ENCODE measurements around the gene LDLRAD4.
A peak's percentile ranks its signal among the peaks of the same experiment; 100 is the strongest.
"Not testable (repeated sequence)": the region's sequence is repeated elsewhere in the genome, so short reads cannot be mapped to it uniquely, and the experiment has no call there.

LDLRAD4 gene

DNA sequence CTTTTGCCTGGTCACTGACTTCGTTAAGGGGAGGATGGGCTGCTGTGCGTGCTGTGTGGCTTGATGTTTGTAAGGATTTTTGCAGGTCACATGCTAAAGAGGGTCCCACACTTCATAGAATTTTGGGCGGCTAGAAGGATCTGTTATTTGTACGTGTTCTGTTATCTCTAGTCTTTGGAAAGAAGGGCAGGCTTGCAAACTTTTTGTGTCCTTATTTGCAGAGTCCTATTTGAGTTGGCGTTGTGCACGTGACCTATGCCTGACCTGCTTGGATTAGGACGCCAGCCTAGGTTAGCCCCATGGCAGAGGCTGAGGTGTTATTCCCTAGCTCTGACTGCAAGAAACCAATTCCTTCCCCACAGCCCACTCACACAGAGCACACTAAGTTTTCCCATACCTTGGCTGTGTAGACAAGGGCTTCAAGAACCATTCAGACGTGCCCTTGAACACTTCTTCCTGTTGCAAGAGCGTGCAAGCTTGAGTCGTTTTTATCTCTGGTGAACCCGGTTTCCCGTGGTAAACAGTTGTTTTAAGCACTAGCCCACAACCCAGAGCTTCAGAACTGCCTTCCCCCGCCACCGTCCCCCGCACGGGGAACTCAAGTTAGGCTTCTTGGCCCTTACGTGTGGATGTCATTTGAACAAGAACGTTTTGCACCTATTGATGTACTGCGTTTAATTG is 94.6 kb downstream of the LDLRAD4 start:
- DNase-seq: peak; percentile 11

DNA sequence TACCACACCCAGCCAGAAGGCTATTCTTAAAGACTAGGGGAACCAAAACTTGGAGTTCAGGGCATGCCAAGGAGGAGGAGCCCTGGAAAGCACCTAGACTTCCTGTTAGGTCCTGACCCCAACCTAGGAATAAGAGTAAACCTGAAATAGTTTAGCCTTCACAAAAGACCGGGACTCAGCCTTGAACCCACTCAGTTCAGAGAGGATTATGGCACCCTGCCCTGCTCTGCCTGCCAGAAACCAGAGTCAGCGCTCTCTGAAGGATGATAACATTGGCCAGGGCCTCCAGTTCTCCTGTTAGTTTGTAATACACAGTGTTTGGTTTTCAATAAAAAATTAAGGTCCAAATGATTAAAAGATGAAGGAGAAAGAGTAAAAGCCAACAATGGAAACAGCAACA is 96.4 kb downstream of the LDLRAD4 start:
- no peak for DNase-seq

DNA sequence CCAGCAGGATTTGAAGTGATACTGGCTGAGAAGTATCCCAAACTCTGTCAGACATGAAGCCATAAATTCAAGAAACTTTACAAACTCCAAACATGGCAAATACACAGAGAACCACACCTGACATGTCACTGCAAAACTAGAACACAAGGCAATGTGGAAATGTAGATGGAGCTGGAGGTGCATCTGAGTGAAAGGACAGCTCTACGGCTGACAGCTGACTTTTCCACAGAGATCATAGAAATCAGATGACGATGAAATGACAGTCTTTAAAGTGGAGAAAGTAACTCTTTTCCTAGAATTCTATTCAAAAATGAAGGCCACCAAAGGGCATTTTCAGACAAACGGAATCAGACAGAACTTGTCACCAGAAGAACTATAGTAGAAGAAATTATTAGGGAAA is 97.5 kb downstream of the LDLRAD4 start:
- DNase-seq: no peak

DNA sequence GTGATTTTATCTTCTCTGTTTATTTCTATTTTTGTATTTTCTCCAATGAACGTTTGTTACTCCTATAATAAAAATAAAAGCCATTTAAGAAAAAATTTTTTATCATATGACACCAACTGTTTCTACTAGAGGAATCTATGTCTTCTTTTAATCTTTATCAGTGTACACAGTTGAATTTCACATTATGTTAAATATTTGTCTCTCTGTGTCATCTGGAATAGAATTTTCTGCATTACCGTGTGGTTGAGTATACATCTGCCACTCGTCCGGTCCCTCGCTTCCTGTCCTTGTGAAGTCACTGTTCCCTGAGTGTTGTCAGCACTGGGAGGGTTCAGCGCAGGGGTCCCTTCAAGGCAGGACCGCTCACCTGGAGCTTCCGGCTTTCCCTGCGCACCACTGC is 99.2 kb downstream of the LDLRAD4 start:
- no peak for DNase-seq

DNA sequence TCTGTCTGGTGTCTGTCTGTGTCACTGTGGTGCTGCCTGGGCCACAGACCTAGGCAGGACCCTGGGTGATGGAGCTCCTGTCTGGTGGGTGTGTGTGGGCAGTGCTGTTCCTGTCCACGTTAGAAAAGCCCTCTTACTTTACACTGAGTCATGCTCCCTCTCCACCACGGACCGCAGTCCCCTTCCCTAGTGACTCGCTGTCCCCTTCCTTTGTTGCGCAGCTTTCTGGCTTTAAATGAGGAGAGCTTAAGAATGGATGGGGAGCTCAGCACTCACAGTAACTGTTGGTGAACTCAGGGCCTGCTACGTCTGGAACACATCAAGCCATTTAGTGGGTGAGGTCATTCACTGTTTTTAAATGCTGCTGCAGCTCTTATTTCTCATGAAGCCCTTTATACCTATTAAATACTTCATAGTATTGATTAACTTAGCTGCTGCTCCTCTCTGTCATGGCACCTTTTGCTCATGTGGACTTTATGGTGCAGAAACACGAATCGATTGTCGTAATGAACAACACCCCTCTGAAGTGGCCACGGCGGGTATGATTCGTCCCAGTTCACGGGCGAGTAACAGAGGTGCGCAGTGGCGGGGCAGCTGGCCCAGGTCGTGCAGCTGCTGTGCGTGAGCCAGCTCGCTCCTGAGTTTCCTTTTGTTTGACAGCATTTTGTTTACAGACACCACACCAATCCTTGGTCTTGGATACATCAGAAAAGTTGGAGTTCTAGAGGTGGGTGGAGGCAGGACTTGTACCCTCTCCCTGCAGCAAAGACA is 100.4 kb downstream of the LDLRAD4 start:
- DNase-seq: no peak

DNA sequence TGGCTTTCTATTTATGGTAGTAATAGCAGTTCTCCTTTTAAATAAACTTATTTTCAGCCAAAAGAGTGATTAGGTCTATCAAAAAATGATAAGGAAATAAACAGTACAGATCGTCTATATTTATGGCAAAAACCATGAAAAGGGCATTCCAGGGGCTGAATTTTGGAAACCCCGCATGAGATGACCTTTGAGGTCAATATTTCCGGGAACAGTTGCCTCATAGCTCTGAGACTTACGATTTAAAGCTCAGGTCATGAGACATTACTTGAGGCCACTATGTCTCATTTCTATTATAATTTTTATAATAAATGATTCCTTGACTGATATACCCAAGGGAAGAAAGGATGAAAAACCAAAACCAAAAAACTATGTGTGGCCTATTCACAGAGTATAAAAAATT is 101.1 kb downstream of the LDLRAD4 start:
- DNase-seq: no peak

DNA sequence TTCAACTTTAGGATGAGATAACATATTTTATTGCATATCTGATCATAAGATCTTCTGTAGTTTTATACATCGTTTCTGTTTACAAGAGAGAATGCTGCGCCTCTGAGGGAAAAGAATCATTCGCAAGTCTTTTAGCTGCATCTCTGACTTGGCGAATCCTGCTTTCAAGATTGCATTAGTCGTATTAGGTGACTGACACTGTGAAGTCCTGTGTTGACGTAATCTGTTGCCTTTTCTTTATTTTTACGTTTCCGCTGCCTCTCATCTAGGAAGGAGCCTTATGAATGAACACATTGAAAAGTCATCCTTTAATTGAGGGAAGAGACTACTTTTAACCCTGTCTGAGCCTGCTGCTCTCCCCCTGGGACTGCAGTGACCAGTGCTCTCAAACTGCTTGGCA is 101.5 kb downstream of the LDLRAD4 start:
- DNase-seq: no peak

DNA sequence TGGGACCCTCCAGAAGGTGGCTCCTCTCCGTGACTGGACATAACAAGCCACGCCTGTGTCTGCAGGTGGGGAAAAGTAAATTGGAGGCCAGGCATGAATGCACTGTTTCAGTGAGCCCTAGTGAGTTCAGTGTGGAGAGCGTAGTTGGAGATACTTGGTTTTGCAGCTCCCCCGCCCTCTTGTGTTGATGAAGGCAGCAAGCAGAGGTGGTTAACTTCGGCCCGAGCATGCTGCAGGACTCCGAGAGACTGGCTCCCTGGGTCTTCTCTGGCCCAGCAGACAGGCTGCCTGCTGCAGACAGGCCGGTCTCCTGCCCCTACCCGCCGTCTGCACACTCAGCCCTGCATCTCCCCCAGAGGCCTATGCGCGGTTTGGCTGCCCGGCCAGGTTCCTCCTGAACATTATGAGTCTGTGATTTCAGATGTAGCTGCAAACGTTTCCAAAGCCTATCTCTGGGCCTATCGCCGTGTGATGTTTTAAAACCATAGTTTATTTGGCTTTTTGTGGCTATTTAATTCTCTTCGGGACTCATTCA is 102.4 kb downstream of the LDLRAD4 start:
- no peak for DNase-seq

DNA sequence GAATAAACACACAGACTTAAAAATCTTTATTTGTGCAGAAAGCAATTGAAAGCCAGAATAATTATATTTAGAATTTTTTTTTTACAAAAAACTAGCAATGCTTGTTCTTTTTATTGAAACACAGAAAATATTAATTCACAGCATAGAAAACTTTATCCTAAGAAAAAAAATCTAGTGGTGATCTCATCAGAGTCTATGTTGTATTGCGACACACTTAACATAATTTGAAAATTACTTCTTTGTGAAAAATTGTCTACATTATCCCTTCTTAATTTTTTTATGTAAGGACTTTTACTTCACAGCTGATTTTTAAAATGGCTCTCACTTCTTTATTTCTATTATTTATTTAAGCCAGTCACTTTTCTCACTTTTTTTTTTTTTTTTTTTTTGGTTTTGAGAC is 103.4 kb downstream of the LDLRAD4 start:
- no peak for DNase-seq

DNA sequence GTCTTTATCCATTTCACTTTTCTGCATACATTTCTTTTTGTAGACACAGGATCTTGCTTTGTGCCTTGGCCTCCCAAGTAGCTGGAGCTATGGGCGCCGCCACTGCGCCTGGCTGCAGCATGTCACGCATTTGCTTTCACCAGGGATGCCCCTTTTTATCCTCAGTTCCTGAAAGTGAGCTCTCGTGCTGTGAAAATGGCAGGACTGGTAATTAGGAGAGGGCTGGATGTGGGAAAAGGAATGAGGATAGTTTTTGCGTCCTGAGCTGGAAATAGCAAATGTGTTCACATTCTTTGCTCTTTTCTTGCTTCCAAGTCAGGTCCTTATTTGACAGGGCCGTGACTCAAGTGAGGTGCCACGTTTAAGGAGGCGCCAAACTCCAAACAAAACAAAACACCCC is 104.6 kb downstream of the LDLRAD4 start:
- no peak for DNase-seq

DNA sequence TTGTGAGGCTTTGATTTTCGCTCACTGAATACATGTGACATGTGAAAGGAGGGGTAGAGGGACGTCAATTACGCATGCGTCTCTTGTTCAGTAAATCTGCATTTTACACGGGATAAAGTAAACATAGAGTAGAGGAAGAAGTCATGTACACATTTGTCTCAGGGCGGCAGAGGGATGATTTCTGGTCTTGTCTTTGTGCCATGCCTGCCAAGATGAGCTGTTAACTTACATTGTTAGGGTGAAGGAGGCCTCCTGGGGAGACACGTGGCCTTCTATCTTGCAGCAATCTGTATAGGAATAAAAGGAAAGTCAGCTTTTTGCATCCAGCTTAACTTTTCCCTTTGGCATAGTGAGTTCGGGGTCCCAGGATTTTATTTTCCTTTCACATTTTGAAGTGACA is 106.3 kb downstream of the LDLRAD4 start:
- no peak for DNase-seq

DNA sequence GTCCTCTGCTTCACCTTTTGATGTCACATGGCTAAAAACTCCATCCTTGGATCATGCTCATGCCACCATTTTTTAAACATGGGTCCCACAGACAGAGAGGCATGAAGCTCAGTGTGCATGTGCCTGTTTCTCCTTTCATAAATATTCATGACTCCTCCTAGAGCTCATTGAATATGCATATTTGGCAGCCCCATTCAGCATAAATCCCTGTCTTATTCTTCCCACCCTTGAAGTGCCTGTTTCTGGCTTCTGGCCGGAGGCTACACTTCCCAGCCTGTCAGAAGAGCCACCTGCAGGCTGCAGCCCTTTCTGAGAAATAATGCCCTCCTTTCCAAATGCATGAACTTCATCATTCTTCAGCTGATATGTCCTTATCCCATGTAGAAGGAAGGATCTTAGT is 109.7 kb downstream of the LDLRAD4 start:
- no peak for DNase-seq

DNA sequence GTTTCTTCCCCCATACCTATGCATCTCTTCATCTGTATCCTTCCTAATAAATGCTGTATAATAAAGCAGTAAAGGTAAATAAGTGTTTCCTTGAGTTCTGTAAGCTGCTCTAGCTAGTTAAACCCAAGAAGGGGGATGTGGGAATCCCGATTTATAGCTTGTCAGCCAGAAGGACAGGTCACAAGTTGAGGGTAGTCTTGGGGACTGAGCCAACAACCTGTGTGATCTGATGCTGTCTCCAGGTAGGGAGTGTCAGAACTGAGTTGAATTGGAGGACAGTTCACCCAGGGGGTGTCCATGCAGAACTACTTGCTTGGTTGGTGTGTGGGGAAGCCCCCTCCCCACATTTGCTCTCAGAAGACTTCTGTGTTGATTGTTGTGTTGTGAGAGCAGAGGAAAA is 112.4 kb downstream of the LDLRAD4 start:
- no peak for DNase-seq

DNA sequence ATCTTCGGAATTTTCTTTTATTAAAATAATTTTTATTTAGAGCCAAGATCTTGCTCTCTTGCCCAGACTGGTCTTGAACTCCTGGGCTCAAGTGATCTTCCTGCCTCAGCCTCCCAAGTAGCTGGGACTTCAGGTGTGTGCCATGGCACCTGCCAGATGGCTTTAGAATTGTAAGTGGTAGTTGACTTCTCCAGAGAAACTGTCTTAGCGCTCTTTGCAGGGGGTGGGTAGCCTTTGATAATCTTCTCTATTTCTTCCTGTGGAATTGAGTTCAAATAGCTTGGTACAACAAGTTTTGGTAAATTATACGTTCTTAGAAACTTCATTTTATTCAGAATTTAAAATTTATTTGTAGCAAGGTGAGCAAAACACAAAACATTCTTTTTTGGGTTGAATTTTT is 113.3 kb downstream of the LDLRAD4 start:
- DNase-seq: no peak

DNA sequence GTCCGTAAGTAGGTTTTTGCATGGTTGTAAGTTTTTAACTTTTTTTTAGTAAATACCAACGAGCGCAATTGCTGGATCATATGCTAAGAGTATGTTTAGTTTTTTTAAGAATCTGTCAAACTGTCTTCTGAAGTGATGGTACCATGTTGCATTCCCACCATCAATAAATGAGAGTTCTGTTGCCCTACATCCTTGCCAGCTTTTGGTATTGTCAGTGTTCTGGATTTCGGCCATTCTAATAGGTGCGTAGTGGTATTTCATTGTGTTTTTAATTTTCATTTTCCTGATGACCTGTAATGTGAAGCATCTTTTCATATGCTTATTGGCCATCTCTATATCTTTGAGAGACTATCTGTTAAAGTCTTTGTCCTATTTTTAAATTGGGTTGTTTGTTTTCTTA is 114.3 kb downstream of the LDLRAD4 start:
- no peak for DNase-seq

DNA sequence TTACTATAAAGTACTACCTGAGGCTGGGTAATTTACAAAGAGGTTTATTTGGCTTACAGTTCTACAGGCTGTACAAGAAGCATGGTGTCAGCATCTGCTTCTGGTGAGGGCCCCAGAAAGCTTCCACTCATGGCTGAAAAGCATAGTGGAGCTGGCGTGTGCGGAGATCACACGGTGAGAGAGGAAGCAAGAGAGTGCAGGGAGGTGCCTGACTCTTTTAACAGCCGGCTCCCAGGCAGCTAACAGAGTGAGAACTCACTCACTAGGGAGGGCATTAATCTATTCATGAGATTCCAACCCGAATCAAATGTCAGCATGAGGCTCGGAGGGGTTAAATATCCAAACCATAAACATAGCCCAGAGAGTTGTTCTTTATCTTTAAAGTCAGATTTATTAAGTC is 117.3 kb downstream of the LDLRAD4 start:
- DNase-seq: no peak

DNA sequence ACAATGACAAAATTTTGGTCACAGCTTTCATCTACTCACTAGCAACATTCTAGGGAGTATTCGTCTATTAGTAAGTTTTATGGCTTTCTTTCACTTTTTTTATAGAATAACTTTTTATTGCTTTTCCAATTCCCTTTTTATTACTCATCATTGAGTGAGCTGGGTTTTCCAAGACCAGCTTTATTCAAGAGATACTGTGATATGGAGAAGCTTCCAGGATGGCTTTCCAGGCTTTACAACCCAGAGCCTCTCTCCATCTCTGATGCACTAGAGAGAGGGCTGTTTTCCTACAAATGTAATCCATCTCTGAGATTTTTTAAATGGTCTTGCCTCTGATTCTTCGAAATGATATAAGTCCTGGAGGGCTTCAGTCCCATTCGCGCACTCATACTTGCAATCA is 118.3 kb downstream of the LDLRAD4 start:
- DNase-seq: no peak

DNA sequence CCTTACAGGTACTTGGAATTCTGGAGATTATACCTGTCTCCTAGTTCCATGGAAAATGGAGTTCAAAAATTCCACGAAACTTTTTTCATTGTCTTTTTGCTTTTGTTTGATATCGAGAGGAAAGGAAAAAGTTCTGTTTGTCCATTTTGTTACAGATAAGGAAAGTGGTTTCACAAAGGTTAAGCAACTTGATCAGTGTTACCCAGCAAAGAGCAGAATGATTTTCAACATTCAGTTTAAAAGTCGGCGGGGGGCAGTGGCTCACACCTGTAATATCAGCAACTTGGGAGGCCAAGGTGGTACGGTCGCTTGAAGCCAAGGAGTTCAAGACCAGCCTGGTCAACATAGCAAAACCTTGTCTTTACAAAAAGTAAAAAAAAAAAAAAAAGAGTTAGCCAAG is 118.8 kb downstream of the LDLRAD4 start:
- DNase-seq: no peak

DNA sequence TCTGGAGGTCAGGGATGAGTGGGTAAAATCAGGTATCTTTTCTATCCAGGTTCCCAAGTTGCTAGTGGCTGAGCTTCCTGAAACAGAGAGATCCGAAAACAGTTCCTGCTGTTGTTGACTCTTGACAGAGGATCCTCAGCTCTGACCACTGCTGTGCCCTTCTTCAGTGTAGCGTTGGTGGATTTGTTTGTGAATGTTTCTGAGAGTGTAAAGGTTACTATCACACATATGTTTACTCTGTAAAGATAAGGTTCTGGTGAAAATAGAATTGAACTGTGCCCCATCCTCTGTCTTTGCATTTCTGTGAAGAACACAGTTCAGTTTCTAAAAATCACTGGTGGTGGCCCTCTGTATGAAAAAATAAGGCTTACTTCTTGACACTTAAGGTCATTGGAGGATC is 119.8 kb downstream of the LDLRAD4 start:
- no peak for DNase-seq

DNA sequence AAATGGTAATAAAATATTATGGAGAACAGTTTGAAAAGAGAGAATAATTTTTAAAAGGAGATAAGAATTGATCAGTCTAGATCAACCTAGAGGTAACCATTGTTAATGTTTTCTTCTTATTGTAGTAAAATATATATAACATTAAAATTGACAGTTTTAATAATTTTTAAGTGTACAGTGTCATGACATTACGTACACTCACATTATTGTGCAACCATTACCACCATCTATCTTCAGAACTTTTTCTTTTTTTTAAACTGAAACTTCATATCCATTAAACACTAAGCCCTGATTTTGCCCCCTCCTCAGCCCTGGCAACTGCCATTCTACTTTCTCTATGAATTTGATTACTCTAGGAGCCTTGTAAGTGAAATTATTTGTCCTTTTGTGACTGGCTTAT is 121.1 kb downstream of the LDLRAD4 start:
- no peak for DNase-seq

DNA sequence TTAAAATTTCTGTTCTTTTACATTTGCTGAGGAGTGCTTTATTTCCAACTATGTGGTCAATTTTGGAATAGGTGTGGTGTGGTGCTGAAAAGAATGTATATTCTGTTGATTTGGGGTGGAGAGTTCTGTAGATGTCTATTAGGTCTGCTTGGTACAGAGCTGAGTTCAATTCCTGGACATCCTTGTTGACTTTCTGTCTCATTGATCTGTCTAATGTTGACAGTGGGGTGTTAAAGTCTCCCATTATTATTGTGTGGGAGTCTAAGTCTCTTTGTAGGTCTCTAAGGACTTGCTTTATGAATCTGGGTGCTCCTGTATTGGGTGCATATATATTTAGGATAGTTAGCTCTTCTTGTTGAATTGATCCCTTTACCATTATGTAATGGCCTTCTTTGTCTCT is 127.9 kb downstream of the LDLRAD4 start:
- DNase-seq: not testable (repeated sequence)

DNA sequence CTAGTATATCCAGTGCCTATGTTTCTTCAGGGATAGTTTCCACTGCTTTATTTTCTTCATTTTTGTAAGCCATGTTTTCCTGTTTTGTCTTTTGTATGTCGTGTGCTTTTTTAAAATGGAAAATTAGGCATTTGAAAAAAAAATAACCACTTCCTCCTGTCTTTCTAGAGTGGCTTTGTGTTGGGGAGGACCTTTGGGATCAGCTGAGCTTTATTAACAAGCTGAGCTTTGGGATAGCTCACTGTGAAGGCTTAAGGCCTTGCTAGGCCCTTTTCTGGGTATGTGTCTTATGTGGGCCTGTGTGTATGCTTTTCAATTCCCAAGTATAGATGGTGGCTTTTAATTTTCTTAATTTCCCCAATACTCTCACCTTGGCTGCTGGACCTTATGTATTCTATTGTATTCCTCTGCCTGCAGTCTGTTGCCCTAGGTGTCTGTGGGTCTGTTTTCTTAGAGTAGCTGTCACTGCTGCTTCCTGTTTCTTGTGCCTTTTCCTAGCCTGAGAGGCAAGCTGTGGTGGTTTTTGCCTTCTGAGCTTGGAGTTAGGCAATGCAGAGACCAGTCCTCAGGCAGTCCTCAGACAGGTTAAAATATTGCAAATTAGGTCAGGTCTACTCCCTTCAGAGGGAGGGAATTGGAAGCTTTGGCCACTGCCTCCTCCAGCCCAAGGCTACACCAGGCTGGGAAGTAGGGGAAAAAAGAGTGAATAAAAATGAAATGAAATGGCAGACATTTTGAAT is 134.7 kb downstream of the LDLRAD4 start:
- no peak for DNase-seq

DNA sequence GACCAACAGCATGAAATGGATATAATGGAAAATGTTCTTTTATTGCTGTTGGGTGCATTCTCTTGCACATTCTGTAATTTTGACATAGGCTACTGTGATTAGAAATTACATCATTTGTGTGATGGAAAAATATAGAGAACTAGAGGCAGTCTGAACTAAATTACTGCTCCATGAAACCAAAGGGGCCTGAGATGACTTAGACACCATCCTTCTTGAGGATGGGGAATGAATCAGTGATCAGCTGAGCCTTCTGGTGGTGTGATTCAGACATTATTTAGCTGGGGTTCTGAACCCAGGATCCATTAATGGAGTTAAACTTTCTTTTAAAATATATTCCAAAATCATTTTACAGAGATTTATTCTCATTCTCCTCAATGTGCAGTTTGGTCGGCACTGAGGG is 135.8 kb downstream of the LDLRAD4 start:
- DNase-seq: no peak

DNA sequence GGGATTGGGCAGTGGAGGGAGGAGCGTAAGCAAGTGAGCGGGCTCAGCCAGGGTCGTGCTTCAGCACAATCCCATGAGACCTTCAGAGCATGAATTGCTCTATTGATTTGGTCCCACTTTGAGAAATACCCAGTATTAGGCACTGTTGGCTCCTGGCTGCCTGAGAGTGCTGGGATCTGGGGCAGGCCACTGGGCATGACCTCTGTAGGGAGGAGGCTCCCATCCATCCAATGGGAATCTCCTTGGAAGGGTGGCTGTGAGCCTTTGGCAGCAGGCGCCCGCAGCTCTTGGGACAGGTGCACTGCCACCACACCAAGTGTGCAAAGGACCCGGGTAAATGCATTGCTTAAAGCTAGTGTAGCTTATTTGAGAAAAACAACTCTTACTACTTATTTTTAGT is 137.5 kb downstream of the LDLRAD4 start:
- no peak for DNase-seq
